Left renal pelvis (tissue), 4 donors: ENCODE measurements around the gene JADE3. TPM values are rescaled to one million over a fixed set of nuclear protein-coding genes. Genes with fewer than 3 reads are reported as not detected.

Experiments
- DNase-seq, 4 donors: peaks; one replicate each; pipeline ENCODE4 v3.0.0-alpha.2; 2013; ENCODE audit warnings: low read depth in 4 of 4, low spot score in 3 of 4
- polyA plus RNA-seq, 4 donors: library from polyadenylated mRNA; unstranded; fragments of 120-200 nt; gene quantifications; one replicate each; pipeline ENCODE4 v1.2.1, GENCODE V29; 2013; ENCODE audit not compliant: insufficient read length in 4 of 4

Gene JADE3
- polyA plus RNA-seq, 4 donors, result 8.1 to 27.2 (median 25.0) TPM

DNA sequence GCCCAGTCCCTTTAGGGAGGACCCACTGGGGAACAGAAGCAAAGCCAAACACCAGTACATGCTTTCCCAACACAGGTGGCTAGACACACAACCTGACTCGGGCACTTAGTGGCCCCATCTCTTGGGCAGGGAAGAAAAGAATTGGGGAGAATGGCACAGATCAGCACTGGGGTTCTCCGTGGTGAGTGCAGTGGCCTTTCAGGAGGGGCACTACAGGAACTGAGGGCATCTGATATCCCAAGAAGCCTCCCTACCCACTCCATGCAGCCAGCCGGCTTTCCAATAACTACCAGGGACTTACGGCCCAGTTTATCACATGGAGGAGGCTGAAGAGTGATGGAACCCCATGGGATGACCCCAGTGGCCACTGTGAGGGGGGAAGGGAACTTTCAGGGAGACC, 189.0 kb downstream of the JADE3 start:
- no peak for DNase-seq

Other genes with a start within 250 kb of the JADE3 start
- 1 to 10 TPM; 4.2 to 5.5 (median 4.6) TPM for gene SLC9A7, start 153.3 kb upstream of the JADE3 start, polyA plus RNA-seq
- gene RP2, start 75.4 kb upstream of the JADE3 start, polyA plus RNA-seq, result 10 to 100 TPM; 13.8 to 17.1 (median 16.5) TPM
- gene RGN, start 166.0 kb downstream of the JADE3 start, polyA plus RNA-seq, result 10 to 100 TPM in 3 of 4 donors, 1 to 10 TPM in 1; 4.7 to 35.3 (median 29.4) TPM
- 100 to 1,000 TPM in 1 of 4 donors, 10 to 100 TPM in 3; 70.9 to 122 (median 93.6) TPM for gene NDUFB11, start 232.3 kb downstream of the JADE3 start, polyA plus RNA-seq
- 10 to 100 TPM; 46.1 to 66.2 (median 49.8) TPM for gene RBM10, start 232.8 kb downstream of the JADE3 start, polyA plus RNA-seq